ENCODE data around the gene RPS27. TPM values are rescaled to one million over a fixed set of nuclear protein-coding genes. Genes with fewer than 3 reads are reported as not detected.
A peak's percentile ranks its signal among the peaks of the same experiment; 100 is the strongest.

The RPS27 gene
- polyA plus RNA-seq, 1 donor from 2014 or later, result 2,235 TPM

DNA sequence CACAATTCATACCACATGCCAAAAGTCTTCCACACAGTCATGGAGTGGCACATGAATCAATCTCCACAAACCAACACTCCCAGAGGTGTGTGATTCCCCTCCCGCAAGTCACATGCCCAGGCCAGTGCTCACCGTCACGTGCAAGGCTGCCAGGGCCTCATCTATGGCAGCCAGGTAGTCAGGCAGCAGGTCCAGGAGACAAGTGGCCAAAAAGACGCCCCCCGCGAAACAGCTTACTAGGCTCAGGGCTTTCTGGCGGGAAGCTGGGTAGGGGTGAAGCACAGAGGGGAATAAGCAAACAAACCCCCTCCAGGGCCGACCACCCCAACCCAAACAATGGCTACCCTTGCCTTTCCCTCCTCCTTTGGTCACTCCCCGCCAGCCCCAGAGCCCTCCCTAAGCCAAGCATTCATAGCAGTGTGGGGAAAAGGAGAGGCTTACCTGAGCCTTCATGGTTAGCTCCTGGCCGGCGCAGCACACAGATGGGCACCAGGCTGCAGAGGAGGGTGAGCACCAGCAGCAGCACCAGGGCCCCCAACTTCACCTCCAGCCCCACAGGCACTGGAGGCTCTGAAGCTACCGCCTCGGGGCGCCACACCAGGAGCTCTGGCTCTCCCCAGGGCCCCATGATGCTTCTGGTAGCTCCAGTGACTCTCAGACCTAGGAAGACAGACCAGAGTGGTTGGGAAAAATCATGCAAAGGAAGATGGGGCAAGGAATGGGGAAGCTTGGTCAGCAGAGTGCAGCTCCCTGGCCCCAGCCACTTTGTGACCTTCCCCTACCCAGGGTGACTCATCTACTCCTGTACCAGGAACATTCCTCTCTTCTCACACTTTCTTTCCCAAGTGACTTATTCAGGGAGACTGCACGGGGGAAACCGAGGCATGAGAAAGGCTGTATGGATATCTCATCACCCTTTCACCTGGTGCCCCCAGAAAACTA lies 28.2 kb upstream of the RPS27 start:
- Histone ChIP-seq H3K4me2 (ENCODE audit: low read length) (peak overlapping the region; percentile 88), H3K79me2 (replicated peaks; ENCODE audit: insufficient read depth, low read length) (peaks cover 32% of the 10 kb centered on the region), H3K9me2 (ENCODE audit: insufficient read depth, low read length) (no peaks in the 10 kb centered on the region), H3K36me3 (ENCODE audit: insufficient read depth, low read length) (no peaks in the 10 kb centered on the region), H3K4me3 (ENCODE audit: low read length) (peak overlapping the region; percentile 90), H3F3A (ENCODE audit: insufficient read depth, low read length, poor library complexity, severe bottlenecking) (peaks cover 4% of the 10 kb centered on the region), H2AFZ (ENCODE audit: low read depth, low read length) (no peak overlapping the region), H3K9me3 (ENCODE audit: low read length) (no peaks in the 10 kb centered on the region), H3K27me3 (ENCODE audit: insufficient read depth, low read depth, low read length) (no peaks in the 10 kb centered on the region), H4K20me1 (ENCODE audit: insufficient read depth) (no peaks in the 10 kb centered on the region), H3K9ac (ENCODE audit: low read length) (peak overlapping the region; percentile 84), H3K27ac (ENCODE audit: low read length) (no peak overlapping the region)
- TF ChIP-seq CTCF (IDR thresholded peaks at IDR 0.05; ENCODE audit: poor library complexity, severe bottlenecking) (no peak), REST (IDR thresholded peaks at IDR 0.05; ENCODE audit: borderline replicate concordance) (no peak), SMC3 (conservative IDR thresholded peaks at IDR 0.05; ENCODE audit: poor library complexity) (no peak), RAD21 (conservative IDR thresholded peaks at IDR 0.05) (no peak), POLR2AphosphoS5 (IDR thresholded peaks at IDR 0.05) (no peak), EP300 (conservative IDR thresholded peaks at IDR 0.05; ENCODE audit: poor library complexity, severe bottlenecking) (no peak), MXI1 (conservative IDR thresholded peaks at IDR 0.05; ENCODE audit: poor library complexity, severe bottlenecking) (no peak), TAF1 (IDR thresholded peaks at IDR 0.05; ENCODE audit: low read depth) (no peak), EZH2 (IDR thresholded peaks at IDR 0.05; ENCODE audit: borderline replicate concordance, insufficient read depth, low read length, poor library complexity, severe bottlenecking) (no peak)

- Histone ChIP-seq H3K9me2 (ENCODE audit: insufficient read depth, low read length) (no peaks in the 10 kb centered on the region), H3K9ac (ENCODE audit: low read length) (peak within 1 kb of the TSS; percentile 84), H2AFZ (ENCODE audit: low read depth, low read length) (peak within 1 kb of the TSS; percentile 79)
Observed at GRCh38 chr1:153963030-153963849, 27.3 kb upstream of the RPS27 start, which contains the start of gene SLC39A1. TSS of gene SLC39A1 (minus strand) at chr1:153963537. CDS start at chr1:153962715, 822 bp downstream.

More at GRCh38 chr1:153963030-153963849, 27.3 kb upstream of the RPS27 start, which contains the start of gene SLC39A1:
- Histone ChIP-seq H3K36me3 (ENCODE audit: insufficient read depth, low read length) (no peaks in the 10 kb centered on the region), H3K4me2 (ENCODE audit: low read length) (peak within 1 kb of the TSS; percentile 94), H3F3A (ENCODE audit: insufficient read depth, low read length, poor library complexity, severe bottlenecking) (peaks cover 4% of the 10 kb centered on the region), H3K79me2 (replicated peaks; ENCODE audit: insufficient read depth, low read length) (peaks cover 25% of the 10 kb centered on the region), H3K9me3 (ENCODE audit: low read length) (no peaks in the 10 kb centered on the region), H3K27me3 (ENCODE audit: insufficient read depth, low read depth, low read length) (no peaks in the 10 kb centered on the region), H3K4me3 (ENCODE audit: low read length) (peak within 1 kb of the TSS; percentile 90), H4K20me1 (ENCODE audit: insufficient read depth) (no peaks in the 10 kb centered on the region), H3K27ac (ENCODE audit: low read length) (peak within 1 kb of the TSS; percentile 81)
- peak; percentile 67 for TF ChIP-seq POLR2AphosphoS5 (IDR thresholded peaks at IDR 0.05)
- TF ChIP-seq EZH2 (IDR thresholded peaks at IDR 0.05; ENCODE audit: borderline replicate concordance, insufficient read depth, low read length, poor library complexity, severe bottlenecking), result no peak
- TF ChIP-seq TAF1 (IDR thresholded peaks at IDR 0.05; ENCODE audit: low read depth), result peak; percentile 74
- TF ChIP-seq SMC3 (conservative IDR thresholded peaks at IDR 0.05; ENCODE audit: poor library complexity), result no peak
- TF ChIP-seq MXI1 (conservative IDR thresholded peaks at IDR 0.05; ENCODE audit: poor library complexity, severe bottlenecking), result peak; percentile 57
- TF ChIP-seq EP300 (conservative IDR thresholded peaks at IDR 0.05; ENCODE audit: poor library complexity, severe bottlenecking), result no peak
- TF ChIP-seq RAD21 (conservative IDR thresholded peaks at IDR 0.05), result no peak
- no peak for TF ChIP-seq REST (IDR thresholded peaks at IDR 0.05; ENCODE audit: borderline replicate concordance)
- no peak for TF ChIP-seq CTCF (IDR thresholded peaks at IDR 0.05; ENCODE audit: poor library complexity, severe bottlenecking)

All from neural cell (in vitro differentiated cells).